OCI-LY1 (cell line): ENCODE measurements around the gene CORIN.

Source experiments
- H2AFZ ChIP-seq: fragments of 200-600 bp; sonication (generic), shearing (Covaris generic); 2 replicates; pipeline ENCODE4 v1.6.0; 2014; ENCODE audit warnings: antibody characterized with exemption, mild to moderate bottlenecking, low read length
- H3F3A ChIP-seq: fragments of 200-600 bp; sonication (generic), shearing (Covaris generic); 2 replicates; pipeline ENCODE4 v1.6.0; 2014; ENCODE audit warnings: mild to moderate bottlenecking, antibody characterized with exemption, low read length, moderate library complexity; ENCODE audit not compliant: insufficient read depth
- H3K27ac ChIP-seq: fragments of 200-600 bp; sonication (generic); 2 replicates; pipeline ENCODE4 v1.5.1; 2014; ENCODE audit warnings: low read length, mixed run types, mild to moderate bottlenecking, low read depth; ENCODE audit not compliant: poor library complexity, severe bottlenecking
- H3K27me3 ChIP-seq: fragments of 200-600 bp; sonication (generic); 2 replicates; pipeline ENCODE4 v1.6.0; 2014; ENCODE audit warnings: antibody characterized with exemption, mild to moderate bottlenecking, low read length, moderate library complexity; ENCODE audit not compliant: insufficient read depth
- H3K36me3 ChIP-seq: fragments of 200-600 bp; sonication (generic); 2 replicates; pipeline ENCODE4 v1.6.1; 2014; ENCODE audit warnings: mild to moderate bottlenecking, antibody characterized with exemption, low read length, moderate library complexity, mixed read lengths; ENCODE audit not compliant: insufficient read depth
- H3K4me1 ChIP-seq: fragments of 200-600 bp; sonication (generic); 2 replicates; pipeline ENCODE4 v1.5.1; 2014; ENCODE audit warnings: mild to moderate bottlenecking, low read length, moderate library complexity; ENCODE audit not compliant: insufficient read depth, severe bottlenecking
- H3K4me2 ChIP-seq: fragments of 200-600 bp; sonication (generic), shearing (Covaris generic); 2 replicates; pipeline ENCODE4 v1.6.1; 2014; ENCODE audit warnings: low read length
- H3K4me3 ChIP-seq: fragments of 200-600 bp; sonication (generic); 2 replicates; pipeline ENCODE4 v1.5.1; 2014; ENCODE audit warnings: low read length, low read depth, mild to moderate bottlenecking, mixed read lengths; ENCODE audit not compliant: poor library complexity, severe bottlenecking
- H3K79me2 ChIP-seq: fragments of 200-600 bp; shearing (Covaris generic); 2 replicates; pipeline ENCODE4 v1.6.1; 2016; ENCODE audit warnings: mixed run types, low read length, mixed read lengths; ENCODE audit not compliant: insufficient read depth
- H3K9ac ChIP-seq: fragments of 200-600 bp; sonication (generic), shearing (Covaris generic); 2 replicates; pipeline ENCODE4 v1.6.1; 2014; ENCODE audit warnings: mild to moderate bottlenecking, low read length, mixed read lengths
- H3K9me2 ChIP-seq: fragments of 200-600 bp; sonication (generic), shearing (Covaris generic); 2 replicates; pipeline ENCODE4 v1.6.1; 2014; ENCODE audit warnings: low read depth, mild to moderate bottlenecking, low read length, mixed read lengths
- H3K9me3 ChIP-seq: fragments of 200-600 bp; shearing (Covaris generic); 2 replicates; pipeline ENCODE4 v1.6.1; 2014; ENCODE audit warnings: low read length, mixed read lengths
- H4K20me1 ChIP-seq: fragments of 200-600 bp; sonication (generic), shearing (Covaris generic); 2 replicates; pipeline ENCODE4 v1.6.0; 2016; ENCODE audit warnings: mild to moderate bottlenecking, low read length; ENCODE audit not compliant: insufficient read depth
- CTCF ChIP-seq: fragments of 200-600 bp; sonication (generic), shearing (Covaris generic); IDR thresholded peaks from 2 replicates; pipeline ENCODE4 v1.5.1; 2017; ENCODE audit warnings: mild to moderate bottlenecking, antibody characterized with exemption, low read length, moderate library complexity, mixed read lengths
- EZH2 ChIP-seq: fragments of 200-600 bp; sonication (generic), shearing (Covaris generic); IDR thresholded peaks from 2 replicates; pipeline ENCODE4 v1.8.0; 2017; ENCODE audit warnings: borderline replicate concordance, mixed run types, mild to moderate bottlenecking, antibody characterized with exemption, low read length, moderate library complexity, mixed read lengths

CORIN gene

GRCh38 chr4:47747846-47748494, 89.9 kb downstream of the CORIN start:
- H3K4me1 ChIP-seq = no peaks in the 10 kb centered on the region

GRCh38 chr4:47747211-47747610, 90.7 kb downstream of the CORIN start:
- Histone ChIP-seq H3F3A (no peaks in the 10 kb centered on the region), H3K4me3 (no peak overlapping the region), H3K27me3 (no peaks in the 10 kb centered on the region), H2AFZ (no peak overlapping the region), H3K9me3 (no peaks in the 10 kb centered on the region), H3K9me2 (no peaks in the 10 kb centered on the region), H4K20me1 (no peaks in the 10 kb centered on the region), H3K9ac (no peak overlapping the region), H3K27ac (no peak overlapping the region), H3K36me3 (no peaks in the 10 kb centered on the region), H3K4me1 (no peaks in the 10 kb centered on the region), H3K4me2 (no peak overlapping the region), H3K79me2 (no peaks in the 10 kb centered on the region)
- no peak for TF ChIP-seq CTCF
- TF ChIP-seq EZH2 = no peak

More at GRCh38 chr4:47747846-47748494, 89.9 kb downstream of the CORIN start:
- Histone ChIP-seq H3K4me2 (no peak overlapping the region), H3F3A (no peaks in the 10 kb centered on the region), H2AFZ (no peak overlapping the region), H4K20me1 (no peaks in the 10 kb centered on the region), H3K9me3 (no peaks in the 10 kb centered on the region), H3K9me2 (no peaks in the 10 kb centered on the region), H3K27ac (no peak overlapping the region), H3K36me3 (no peaks in the 10 kb centered on the region), H3K27me3 (no peaks in the 10 kb centered on the region), H3K79me2 (no peaks in the 10 kb centered on the region), H3K9ac (no peak overlapping the region), H3K4me3 (no peak overlapping the region)
- TF ChIP-seq EZH2 (no peak), CTCF (no peak)

- Histone ChIP-seq H3K27ac (no peak overlapping the region), H4K20me1 (no peaks in the 10 kb centered on the region), H3F3A (no peaks in the 10 kb centered on the region), H2AFZ (no peak overlapping the region), H3K4me3 (no peak overlapping the region), H3K4me1 (no peaks in the 10 kb centered on the region), H3K4me2 (no peak overlapping the region), H3K9me3 (no peaks in the 10 kb centered on the region), H3K79me2 (no peaks in the 10 kb centered on the region), H3K36me3 (no peaks in the 10 kb centered on the region), H3K27me3 (no peaks in the 10 kb centered on the region), H3K9ac (no peak overlapping the region), H3K9me2 (no peaks in the 10 kb centered on the region)
- no peak for TF ChIP-seq EZH2
- TF ChIP-seq CTCF = no peak
Measured at GRCh38 chr4:47746122-47746521, 91.7 kb downstream of the CORIN start.
